Neural cell (in vitro differentiated cells): ENCODE data around the gene PSD2. TPM values are rescaled to one million over a fixed set of nuclear protein-coding genes. Genes with fewer than 3 reads are reported as not detected.

Experiments
- H2AFZ ChIP-seq: fragments of 200-600, 300-800 bp; sonication (generic), shearing (Covaris generic); 2 replicates; pipeline ENCODE4 v1.6.0; 2014; ENCODE audit warnings: low read depth, mild to moderate bottlenecking, antibody characterized with exemption, low read length, moderate library complexity
- H3F3A ChIP-seq: fragments of 200-600 bp; shearing (Covaris generic); 2 replicates; pipeline ENCODE4 v1.6.1; 2016; ENCODE audit warnings: mild to moderate bottlenecking, moderate library complexity, mixed read lengths, antibody characterized with exemption, low read length; ENCODE audit not compliant: insufficient read depth, poor library complexity, severe bottlenecking
- H3K27ac ChIP-seq: fragments of 200-600, 300-800 bp; sonication (generic), shearing (Covaris generic); 2 replicates; pipeline ENCODE4 v1.5.1; 2014; ENCODE audit warnings: mild to moderate bottlenecking, low read length, moderate library complexity
- H3K27me3 ChIP-seq: fragments of 300-800, 200-600 bp; sonication (generic), shearing (Covaris generic); 2 replicates; pipeline ENCODE4 v1.6.0; 2014; ENCODE audit warnings: mild to moderate bottlenecking, low read depth, low read length, moderate library complexity; ENCODE audit not compliant: insufficient read depth
- H3K36me3 ChIP-seq: fragments of 300-800, 200-600 bp; sonication (generic), shearing (Covaris generic); 2 replicates; pipeline ENCODE4 v1.5.1; 2014; ENCODE audit warnings: mild to moderate bottlenecking, antibody characterized with exemption, low read length, moderate library complexity; ENCODE audit not compliant: insufficient read depth
- H3K4me2 ChIP-seq: fragments of 300-800, 200-600 bp; sonication (generic), shearing (Covaris generic); 2 replicates; pipeline ENCODE4 v1.6.0; 2014; ENCODE audit warnings: mild to moderate bottlenecking, low read length
- H3K4me3 ChIP-seq: fragments of 300-800, 200-600 bp; sonication (generic), shearing (Covaris generic); 2 replicates; pipeline ENCODE4 v1.5.1; 2014; ENCODE audit warnings: mild to moderate bottlenecking, low read length, moderate library complexity
- H3K79me2 ChIP-seq: fragments of 200-600 bp; shearing (Covaris generic); replicated peaks from 2 replicates; pipeline ENCODE4 v1.6.0; 2014; ENCODE audit warnings: mild to moderate bottlenecking, low read length, moderate library complexity; ENCODE audit not compliant: insufficient read depth
- H3K9ac ChIP-seq: fragments of 300-800, 200-600 bp; sonication (generic), shearing (Covaris generic); 2 replicates; pipeline ENCODE4 v1.6.1; 2016; ENCODE audit warnings: mild to moderate bottlenecking, low read length, mixed read lengths
- H3K9me2 ChIP-seq: fragments of 200-600 bp; shearing (Covaris generic); 2 replicates; pipeline ENCODE4 v1.6.1; 2016; ENCODE audit warnings: mild to moderate bottlenecking, low read length, mixed read lengths; ENCODE audit not compliant: insufficient read depth
- H3K9me3 ChIP-seq: fragments of 200-600, 300-800 bp; sonication (generic), shearing (Covaris generic); 2 replicates; pipeline ENCODE4 v1.6.1; 2016; ENCODE audit warnings: mild to moderate bottlenecking, mixed run types, low read length, moderate library complexity, mixed read lengths
- H4K20me1 ChIP-seq: fragments of 200-600 bp; shearing (Covaris generic); 2 replicates; pipeline ENCODE4 v1.6.1; 2016; ENCODE audit warnings: mild to moderate bottlenecking, mixed run types; ENCODE audit not compliant: insufficient read depth
- EP300 ChIP-seq: fragments of 450-650 bp; conservative IDR thresholded peaks from 2 replicates; pipeline ENCODE4 v1.6.1; 2014; ENCODE audit warnings: antibody characterized with exemption, mild to moderate bottlenecking, moderate library complexity; ENCODE audit not compliant: poor library complexity, severe bottlenecking
- EZH2 ChIP-seq: fragments of 200-600, 300-800 bp; shearing (Covaris generic), sonication (generic); IDR thresholded peaks from 2 replicates; pipeline ENCODE4 v1.6.1; 2014; ENCODE audit warnings: antibody characterized with exemption, low read length, borderline replicate concordance, mild to moderate bottlenecking; ENCODE audit not compliant: insufficient read depth, poor library complexity, severe bottlenecking
- MXI1 ChIP-seq: fragments of 450-650 bp; conservative IDR thresholded peaks from 2 replicates; pipeline ENCODE4 v1.6.1; 2014; ENCODE audit warnings: antibody characterized with exemption, mild to moderate bottlenecking; ENCODE audit not compliant: poor library complexity, severe bottlenecking
- POLR2AphosphoS5 ChIP-seq: IDR thresholded peaks from 2 replicates; pipeline ENCODE4 v1.6.1; 2012
- RAD21 ChIP-seq: fragments of 450-650 bp; conservative IDR thresholded peaks from 2 replicates; pipeline ENCODE4 v1.6.1; 2014; ENCODE audit warnings: antibody characterized with exemption, mild to moderate bottlenecking, moderate library complexity
- REST ChIP-seq: IDR thresholded peaks from 2 replicates; pipeline ENCODE4 v1.6.1; 2012; ENCODE audit warnings: borderline replicate concordance
- SMC3 ChIP-seq: fragments of 450-650 bp; conservative IDR thresholded peaks from 2 replicates; pipeline ENCODE4 v1.6.1; 2014; ENCODE audit warnings: antibody characterized with exemption, mild to moderate bottlenecking, moderate library complexity; ENCODE audit not compliant: poor library complexity
- TAF1 ChIP-seq: IDR thresholded peaks from 2 replicates; pipeline ENCODE4 v1.6.1; 2012; ENCODE audit warnings: low read depth
- polyA plus RNA-seq: library from polyadenylated mRNA; depleted of rRNA; stranded (reverse); fragments of >200 nt; gene quantifications from 2 replicates; pipeline ENCODE4 v1.2.3, GENCODE V29; 2014
- TF ChIP-seq, protein P1 (sequence below): fragments of 450-650 bp; IDR thresholded peaks from 2 replicates; pipeline ENCODE4 v1.5.1; 2014; ENCODE audit warnings: antibody characterized with exemption, mild to moderate bottlenecking, moderate library complexity; ENCODE audit not compliant: poor library complexity, severe bottlenecking

PSD2 gene
- polyA plus RNA-seq, 1 donor from 2014 or later, result 33.4 TPM

DNA sequence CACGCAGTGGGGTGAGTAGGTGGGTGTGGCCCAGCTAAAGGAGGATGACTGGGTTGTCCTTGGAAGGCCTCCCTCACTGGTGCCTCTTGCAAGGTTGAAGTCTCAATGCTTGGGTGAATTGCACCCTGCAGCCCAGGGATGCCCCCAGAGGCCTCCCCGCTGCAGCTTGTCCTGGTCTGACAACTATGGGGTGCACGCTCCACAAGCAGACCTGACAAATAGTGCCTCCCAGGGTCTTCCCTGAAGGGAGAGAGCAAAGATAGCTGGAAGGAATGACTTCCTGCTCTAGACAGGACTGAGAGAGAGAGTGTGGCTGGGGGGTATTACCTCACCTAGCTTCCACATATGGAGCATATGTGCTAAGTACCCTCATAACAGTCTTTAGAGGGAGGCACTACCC, 1.7 kb downstream of the PSD2 start:
- Histone ChIP-seq H3F3A (no peaks in the 10 kb centered on the region), H3K4me3 (peak overlapping the region; percentile 97), H3K9me2 (no peaks in the 10 kb centered on the region), H3K9ac (peak overlapping the region; percentile 91), H3K9me3 (no peaks in the 10 kb centered on the region), H3K4me2 (peak overlapping the region; percentile 74), H4K20me1 (no peaks in the 10 kb centered on the region), H3K36me3 (no peaks in the 10 kb centered on the region), H2AFZ (no peak overlapping the region), H3K79me2 (peaks cover 34% of the 10 kb centered on the region), H3K27ac (no peak overlapping the region), H3K27me3 (peaks cover 20% of the 10 kb centered on the region)
- TF ChIP-seq, protein P1, sequence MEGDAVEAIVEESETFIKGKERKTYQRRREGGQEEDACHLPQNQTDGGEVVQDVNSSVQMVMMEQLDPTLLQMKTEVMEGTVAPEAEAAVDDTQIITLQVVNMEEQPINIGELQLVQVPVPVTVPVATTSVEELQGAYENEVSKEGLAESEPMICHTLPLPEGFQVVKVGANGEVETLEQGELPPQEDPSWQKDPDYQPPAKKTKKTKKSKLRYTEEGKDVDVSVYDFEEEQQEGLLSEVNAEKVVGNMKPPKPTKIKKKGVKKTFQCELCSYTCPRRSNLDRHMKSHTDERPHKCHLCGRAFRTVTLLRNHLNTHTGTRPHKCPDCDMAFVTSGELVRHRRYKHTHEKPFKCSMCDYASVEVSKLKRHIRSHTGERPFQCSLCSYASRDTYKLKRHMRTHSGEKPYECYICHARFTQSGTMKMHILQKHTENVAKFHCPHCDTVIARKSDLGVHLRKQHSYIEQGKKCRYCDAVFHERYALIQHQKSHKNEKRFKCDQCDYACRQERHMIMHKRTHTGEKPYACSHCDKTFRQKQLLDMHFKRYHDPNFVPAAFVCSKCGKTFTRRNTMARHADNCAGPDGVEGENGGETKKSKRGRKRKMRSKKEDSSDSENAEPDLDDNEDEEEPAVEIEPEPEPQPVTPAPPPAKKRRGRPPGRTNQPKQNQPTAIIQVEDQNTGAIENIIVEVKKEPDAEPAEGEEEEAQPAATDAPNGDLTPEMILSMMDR, result no peak
- no peak for TF ChIP-seq RAD21
- TF ChIP-seq SMC3, result no peak
- TF ChIP-seq REST, result no peak
- TF ChIP-seq POLR2AphosphoS5, result no peak
- TF ChIP-seq EZH2, result no peak
- no peak for TF ChIP-seq EP300
- TF ChIP-seq MXI1, result no peak
- TF ChIP-seq TAF1, result no peak

- no peaks in the 10 kb centered on the region for H3K9me2 ChIP-seq
- H3K9me3 ChIP-seq, result no peaks in the 10 kb centered on the region
- TF ChIP-seq SMC3, result no peak
- TF ChIP-seq REST, result no peak
- no peak for TF ChIP-seq MXI1
- no peak for TF ChIP-seq EP300
- TF ChIP-seq EZH2, result no peak
- no peak for TF ChIP-seq POLR2AphosphoS5
- no peak overlapping the region for H2AFZ ChIP-seq
- peaks cover 20% of the 10 kb centered on the region for H3K27me3 ChIP-seq
- H3K4me3 ChIP-seq, result peak overlapping the region; percentile 97
- no peak overlapping the region for H3K27ac ChIP-seq
- no peaks in the 10 kb centered on the region for H3F3A ChIP-seq
- peaks cover 34% of the 10 kb centered on the region for H3K79me2 ChIP-seq
- no peak overlapping the region for H3K9ac ChIP-seq
- H4K20me1 ChIP-seq, result no peaks in the 10 kb centered on the region
- peak overlapping the region; percentile 74 for H3K4me2 ChIP-seq
- H3K36me3 ChIP-seq, result no peaks in the 10 kb centered on the region
These were observed 2.4 kb downstream of the PSD2 start for GRCh38 chr5:139797856-139798510.
